ENCODE results near the gene MTR. TPM values are rescaled to one million over a fixed set of nuclear protein-coding genes. Genes with fewer than 3 reads are reported as not detected.

MTR gene
- total and polyA plus RNA-seq, 9 of the 15 experiments (the other 6 are each of a cell fraction or from before 2014, with no cell fraction given) = 3.4 to 44.3 (median 20.3) TPM

DNA sequence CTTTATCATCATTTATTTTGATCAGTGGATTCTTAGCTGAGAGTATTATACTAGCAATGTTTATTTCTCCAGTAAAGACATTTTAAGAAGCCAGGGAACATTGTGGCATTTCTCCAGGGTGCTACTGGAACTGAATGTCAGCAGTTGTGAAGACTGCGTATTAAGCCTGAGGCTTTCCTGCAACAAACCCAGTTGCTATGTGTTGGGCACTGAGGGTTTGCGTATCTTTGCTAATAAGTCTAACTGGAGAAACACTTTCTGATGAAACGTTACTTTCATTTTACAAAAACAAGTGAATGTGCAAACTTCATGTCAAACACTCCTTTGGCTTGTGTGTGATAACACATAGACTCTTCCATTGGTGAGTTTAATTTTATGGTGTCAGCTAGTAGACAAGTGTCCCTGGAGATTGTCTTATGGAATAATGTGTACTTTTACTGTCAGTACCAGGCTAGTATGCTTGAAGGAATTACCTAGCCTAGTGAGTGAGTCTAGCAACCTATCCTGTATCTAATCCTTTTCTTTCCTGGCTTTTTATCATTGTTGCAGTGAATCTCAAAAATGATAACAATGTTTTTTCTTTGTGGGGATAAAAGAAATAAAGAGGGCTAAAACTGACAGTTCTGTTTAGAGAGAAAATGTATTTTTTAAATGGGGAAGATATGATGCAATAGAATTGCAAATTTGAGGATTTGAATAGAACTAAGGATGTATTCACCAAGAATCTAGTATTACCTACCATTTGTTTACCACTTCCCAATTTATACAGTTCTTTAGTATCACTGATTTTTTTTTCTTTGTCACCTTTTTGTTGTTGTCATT is 70.1 kb downstream of the MTR start:
- in situ Hi-C loops (cut with MboI) (no loop called here), intact Hi-C loops (cut with micrococcal nuclease) (loop anchor here (5.0 kb wide), 2 partner anchors 258 to 763 kb away; no protein-coding TSS in a partner anchor)
- no peak overlapping the region for H3K27ac ChIP-seq (ENCODE audit: extremely low read depth, low read depth, low read length)
- no peak for ATAC-seq
- WGBS (ENCODE audit: insufficient coverage, low coverage, missing lambda C conversion rate) = 94% methylated on average over 3 of the region's 3 CpGs
- ChIA-PET CTCF (ENCODE audit: low intra/inter-chr PET ratio) (no interaction called here), POLR2A (no interaction called here)
- BruUV-seq (replicated peaks) = no TSS peak
- no peaks in the 10 kb centered on the region for H3K9me3 ChIP-seq (replicated peaks; ENCODE audit: control insufficient read depth, insufficient read depth, low read depth, low read length)
- no peak overlapping the region for H3K4me2 ChIP-seq (ENCODE audit: insufficient read depth, low read length)
- no peak overlapping the region for H3K4me3 ChIP-seq
- no peak for TF ChIP-seq CEBPG (CRISPR knock-in tag; IDR thresholded peaks at IDR 0.05)
- peak; percentile 64 to 82 for TF ChIP-seq CEBPG (tag; conservative IDR thresholded peaks at IDR 0.05 in 1 of 2, IDR thresholded peaks at IDR 0.05 in 1 of 2)
- no peak for TF ChIP-seq TEAD4 (IDR thresholded peaks at IDR 0.05; ENCODE audit: low read length)
- no peak for TF ChIP-seq TEAD4 (CRISPR knock-in tag; IDR thresholded peaks at IDR 0.05; ENCODE audit: borderline replicate concordance)
- TF ChIP-seq TAF1 (IDR thresholded peaks at IDR 0.05; ENCODE audit: control insufficient read depth, extremely low read depth, insufficient read depth, low read length, severe bottlenecking) = no peak
- TF ChIP-seq, protein P1, sequence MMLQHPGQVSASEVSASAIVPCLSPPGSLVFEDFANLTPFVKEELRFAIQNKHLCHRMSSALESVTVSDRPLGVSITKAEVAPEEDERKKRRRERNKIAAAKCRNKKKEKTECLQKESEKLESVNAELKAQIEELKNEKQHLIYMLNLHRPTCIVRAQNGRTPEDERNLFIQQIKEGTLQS (IDR thresholded peaks at IDR 0.05) = peak; percentile 50
- TF ChIP-seq, protein P1 (CRISPR knock-in tag; conservative IDR thresholded peaks at IDR 0.05) = no peak
- peak; percentile 31; the same call in 1 of the 2 replicates for TF ChIP-seq CEBPB (tag; IDR thresholded peaks at IDR 0.05)
- TF ChIP-seq, protein P2, sequence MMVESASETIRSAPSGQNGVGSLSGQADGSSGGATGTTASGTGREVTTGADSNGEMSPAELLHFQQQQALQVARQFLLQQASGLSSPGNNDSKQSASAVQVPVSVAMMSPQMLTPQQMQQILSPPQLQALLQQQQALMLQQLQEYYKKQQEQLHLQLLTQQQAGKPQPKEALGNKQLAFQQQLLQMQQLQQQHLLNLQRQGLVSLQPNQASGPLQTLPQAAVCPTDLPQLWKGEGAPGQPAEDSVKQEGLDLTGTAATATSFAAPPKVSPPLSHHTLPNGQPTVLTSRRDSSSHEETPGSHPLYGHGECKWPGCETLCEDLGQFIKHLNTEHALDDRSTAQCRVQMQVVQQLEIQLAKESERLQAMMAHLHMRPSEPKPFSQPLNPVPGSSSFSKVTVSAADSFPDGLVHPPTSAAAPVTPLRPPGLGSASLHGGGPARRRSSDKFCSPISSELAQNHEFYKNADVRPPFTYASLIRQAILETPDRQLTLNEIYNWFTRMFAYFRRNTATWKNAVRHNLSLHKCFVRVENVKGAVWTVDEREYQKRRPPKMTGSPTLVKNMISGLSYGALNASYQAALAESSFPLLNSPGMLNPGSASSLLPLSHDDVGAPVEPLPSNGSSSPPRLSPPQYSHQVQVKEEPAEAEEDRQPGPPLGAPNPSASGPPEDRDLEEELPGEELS (CRISPR knock-in tag; IDR thresholded peaks at IDR 0.05; ENCODE audit: borderline replicate concordance) = no peak
- H3K9ac ChIP-seq (ENCODE audit: insufficient read depth in 1 of 2, low read depth in 2 of 2, low read length in 2 of 2) = no peak overlapping the region
- no peaks in the 10 kb centered on the region for H3K27me3 ChIP-seq (ENCODE audit: control insufficient read depth in 2 of 2, insufficient read depth in 2 of 2, low read length in 2 of 2)
- DNase-seq (ENCODE audit: extremely low read depth in 1 of 4, low spot score in 3 of 4) = no peak
- no peak for FAIRE-seq
- no peaks in the 10 kb centered on the region for H3K9me1 ChIP-seq (ENCODE audit: control insufficient read depth, insufficient read depth, low read length)
- H4K20me1 ChIP-seq (replicated peaks; ENCODE audit: control insufficient read depth, insufficient read depth, low read length) = no peaks in the 10 kb centered on the region
- no peaks in the 10 kb centered on the region for H3K79me2 ChIP-seq (ENCODE audit: control insufficient read depth, insufficient read depth, low read length)
- peaks cover 78% of the 10 kb centered on the region for H3K36me3 ChIP-seq (ENCODE audit: control insufficient read depth, insufficient read depth, low read length)
- H3K4me1 ChIP-seq (replicated peaks in 1 of 2; ENCODE audit: control insufficient read depth in 2 of 2, insufficient read depth in 2 of 2, low read length in 2 of 2) = no peaks in the 10 kb centered on the region
- no peak overlapping the region for H2AFZ ChIP-seq (ENCODE audit: low read depth, low read length)

Data from K562 (cell line).